A549 (cell line): ENCODE data around the gene PGC. TPM values are rescaled to one million over a fixed set of nuclear protein-coding genes. Genes with fewer than 3 reads are reported as not detected.

Experiments
- ATAC-seq, 2 experiments: fragments of 200-7000 bp in 1 of 2; fragments of >200 bp in 1 of 2; cut with Nextera tagmentation in 1 of 2; cut with Tn5 transposase in 1 of 2; 3 replicates each; pipeline versions ENCODE4 v1.8.0 to v1.9.1; 2018 to 2020; ENCODE audit warnings: mild to moderate bottlenecking in 1 of 2, moderate library complexity in 1 of 2
- CTCF ChIA-PET: fragments of 300-600 bp; sonication (Branson Sonifier 250); formaldehyde crosslinking; extraction: SDS; loops from one replicate; lab custom pipeline; 2021; ENCODE audit warnings: antibody characterized with exemption, inconsistent platforms; lab: Yijun Ruan, JAX
- POLR2A ChIA-PET: fragments of 350-600 bp; formaldehyde crosslinking; extraction: SDS; loops from one replicate; lab custom pipeline; 2021; ENCODE audit warnings: antibody characterized with exemption, inconsistent platforms; lab: Yijun Ruan, JAX
- DNase-seq, 2 experiments: peaks; one replicate each; pipeline versions ENCODE4 v3.0.0 to v3.0.0-alpha.2; 2011 to 2016; ENCODE audit warnings: low read depth in 1 of 2, low spot score in 1 of 2
- FAIRE-seq: peaks from 2 replicates; lab custom pipeline; 2011; peaks lifted over from hg19 to GRCh38; lab: Jason Lieb, UNC
- H3K27ac ChIP-seq, 2 experiments: fragments of >200 bp; sonication (Bioruptor Twin); formaldehyde crosslinking; 3 replicates each; pipeline ENCODE4 v1.5.1; 2016 to 2017
- H3K4me1 ChIP-seq: fragments of >200 bp; sonication (Bioruptor Twin); formaldehyde crosslinking; 3 replicates; pipeline ENCODE4 v1.6.1; 2016
- H3K4me2 ChIP-seq: fragments of >200 bp; sonication (Bioruptor Twin); formaldehyde crosslinking; 3 replicates; pipeline ENCODE4 v1.6.1; 2016
- H3K4me3 ChIP-seq: fragments of >200 bp; sonication (Bioruptor Twin); formaldehyde crosslinking; 3 replicates; pipeline ENCODE4 v1.5.1; 2016
- H3K9me3 ChIP-seq: fragments of >200 bp; sonication (Bioruptor Twin); formaldehyde crosslinking; 3 replicates; pipeline ENCODE4 v1.6.1; 2016
- ATOH8 ChIP-seq: fragments of 250-450 bp; sonication (Bioruptor Pico); IDR thresholded peaks from 2 replicates; pipeline ENCODE4 v1.5.0; 2020; ENCODE audit warnings: low read depth, mild to moderate bottlenecking, moderate library complexity
- CBX2 ChIP-seq: fragments of 200-600 bp; sonication (generic); IDR thresholded peaks from 2 replicates; pipeline ENCODE4 v1.6.1; 2016; ENCODE audit warnings: low read depth, mild to moderate bottlenecking, borderline replicate concordance
- CBX8 ChIP-seq: fragments of 200-600 bp; sonication (generic); IDR thresholded peaks from 2 replicates; pipeline ENCODE4 v1.6.1; 2016
- CTCF ChIP-seq: fragments of >200 bp; sonication (Bioruptor Twin); formaldehyde crosslinking; IDR thresholded peaks from 3 replicates; pipeline ENCODE4 v1.5.1; 2016
- ELK1 ChIP-seq: fragments of 150-350 bp; IDR thresholded peaks from 2 replicates; pipeline ENCODE4 v1.6.1; 2014; ENCODE audit warnings: low read depth, mild to moderate bottlenecking, low read length
- FOSL2 ChIP-seq, 2 experiments: fragments of 450-650 bp in 1 of 2; fragments of >200 bp in 1 of 2; sonication (Bioruptor Twin) in 1 of 2; formaldehyde crosslinking; IDR thresholded peaks; 2 replicates each; pipeline versions ENCODE4 v1.5.0 to v1.6.1; 2016 to 2020; ENCODE audit warnings: mild to moderate bottlenecking in 1 of 2, moderate library complexity in 1 of 2
- HDAC2 ChIP-seq: fragments of 200-600 bp; sonication (generic); IDR thresholded peaks from 2 replicates; pipeline ENCODE4 v1.6.1; 2016
- HEYL ChIP-seq: fragments of 250-450 bp; sonication (Bioruptor Pico); IDR thresholded peaks from 2 replicates; pipeline ENCODE4 v1.8.0; 2021; ENCODE audit warnings: mild to moderate bottlenecking, moderate library complexity
- HOXB13 ChIP-seq: fragments of 250-450 bp; sonication (Bioruptor Pico); IDR thresholded peaks from 2 replicates; pipeline ENCODE4 v1.5.0; 2020; ENCODE audit warnings: low read depth, mild to moderate bottlenecking, moderate library complexity
- HOXB5 ChIP-seq: fragments of 250-450 bp; sonication (Bioruptor Pico); IDR thresholded peaks from 2 replicates; pipeline ENCODE4 v1.5.0; 2020; ENCODE audit warnings: mild to moderate bottlenecking, moderate library complexity
- JUN ChIP-seq, 2 experiments: fragments of >200 bp; sonication (Bioruptor Twin); formaldehyde crosslinking; IDR thresholded peaks; 2 replicates in 1 of 2; 3 replicates in 1 of 2; pipeline ENCODE4 v1.6.1; 2016 to 2017
- JUNB ChIP-seq: fragments of >200 bp; sonication (Bioruptor Twin); formaldehyde crosslinking; IDR thresholded peaks from 2 replicates; pipeline ENCODE4 v1.6.1; 2016
- KDM5A ChIP-seq: fragments of 200-600 bp; sonication (generic); IDR thresholded peaks from 2 replicates; pipeline ENCODE4 v1.6.1; 2016; ENCODE audit warnings: antibody characterized with exemption, mild to moderate bottlenecking
- NPAS2 ChIP-seq: fragments of 250-450 bp; sonication (Bioruptor Pico); IDR thresholded peaks from 2 replicates; pipeline ENCODE4 v1.8.0; 2022; ENCODE audit warnings: mild to moderate bottlenecking, moderate library complexity, borderline replicate concordance
- PHF8 ChIP-seq: fragments of 200-600 bp; sonication (generic); IDR thresholded peaks from 2 replicates; pipeline ENCODE4 v1.6.1; 2016; ENCODE audit warnings: low read depth, mild to moderate bottlenecking, antibody characterized with exemption, moderate library complexity, borderline replicate concordance
- POLR2A ChIP-seq: IDR thresholded peaks from 2 replicates; pipeline ENCODE4 v1.6.1; 2012; ENCODE audit warnings: mild to moderate bottlenecking, low read length
- RAD21 ChIP-seq, 2 experiments: fragments of >200 bp in 1 of 2; sonication (Bioruptor Twin) in 1 of 2; formaldehyde crosslinking in 1 of 2; IDR thresholded peaks in 1 of 2; conservative IDR thresholded peaks in 1 of 2; 2 replicates in 1 of 2; 3 replicates in 1 of 2; pipeline ENCODE4 v1.6.1; 2012 to 2018; ENCODE audit warnings: inconsistent platforms in 1 of 2
- RCOR1 ChIP-seq: fragments of 150-350 bp; IDR thresholded peaks from 2 replicates; pipeline ENCODE4 v1.6.1; 2014; ENCODE audit warnings: antibody characterized with exemption, low read length, low read depth
- TFCP2L1 ChIP-seq: fragments of 250-450 bp; sonication (Bioruptor Pico); IDR thresholded peaks from 2 replicates; pipeline ENCODE4 v1.5.0; 2021; ENCODE audit warnings: mild to moderate bottlenecking
- TP53 ChIP-seq: fragments of 250-450 bp; sonication (Bioruptor Pico); IDR thresholded peaks from 2 replicates; pipeline ENCODE4 v1.5.0; 2021; ENCODE audit warnings: mild to moderate bottlenecking, moderate library complexity
- WGBS: methylation state at CpG from one replicate; pipeline ENCODE4 v1.1.6; 2017; ENCODE audit errors: missing lambda C conversion rate; 5-methylcytosine and 5-hydroxymethylcytosine counted together
- polyA plus RNA-seq, 4 experiments: library from polyadenylated mRNA; depleted of rRNA in 3 of 4; stranded (reverse); fragments of >200 nt; fragmentation: RNase III in 1 of 4; extraction: RNeasy Plus Mini Kit Qiagen cat#74134 plus additional on column Dnase treatment in 1 of 4; gene quantifications; 2 replicates in 3 of 4; 3 replicates in 1 of 4; pipeline ENCODE4 v1.2.3, GENCODE V29; 2011 to 2017
- TF ChIP-seq, protein P1 (sequence below): IDR thresholded peaks from 2 replicates; pipeline ENCODE4 v1.6.1; 2012; ENCODE audit warnings: low read depth, borderline replicate concordance
- TF ChIP-seq, protein P2 (sequence below): IDR thresholded peaks from 2 replicates; pipeline ENCODE4 v1.6.1; 2012

Gene PGC
- polyA plus RNA-seq, 2 of the 4 experiments (the other 2 are of a cell fraction), result not detected

DNA sequence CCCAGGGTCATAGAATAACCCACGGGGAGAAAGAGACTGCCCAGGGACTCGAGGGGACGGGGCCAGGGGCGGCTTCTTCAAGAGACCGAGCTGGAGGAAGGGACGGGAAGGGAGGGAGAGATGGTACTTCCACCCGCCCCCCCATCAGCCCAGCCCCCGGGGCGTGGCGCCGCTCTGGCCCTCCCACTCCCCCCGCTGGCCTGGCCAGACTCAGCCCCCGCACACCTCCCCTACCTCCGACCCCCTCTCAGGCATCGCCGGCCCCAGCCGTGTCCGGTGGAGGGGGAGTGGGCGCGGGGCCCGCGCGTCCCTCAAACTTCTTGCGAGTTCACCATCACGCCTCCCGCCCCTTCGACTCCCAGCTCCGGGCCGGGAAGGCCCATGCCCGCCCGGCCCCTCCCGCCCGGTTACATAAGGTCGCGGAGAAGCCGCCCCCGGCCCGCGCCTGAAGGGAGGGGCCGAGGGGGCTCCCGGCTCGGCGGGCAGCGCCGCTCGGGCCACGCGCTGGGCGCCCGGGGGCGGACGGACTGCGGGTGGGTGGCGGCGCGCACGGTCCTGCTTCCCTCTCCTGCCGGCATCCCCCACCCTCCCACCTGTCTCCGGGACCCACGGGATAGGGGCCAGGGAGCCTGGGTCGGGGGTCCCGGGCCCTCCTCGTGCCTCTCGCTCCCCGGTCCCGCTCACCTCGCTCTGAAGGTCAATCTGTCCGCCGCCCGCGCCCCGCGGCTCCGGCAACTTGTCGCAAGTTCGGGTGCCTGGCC, 12.4 kb downstream of the PGC start:
- WGBS, result 0% methylated on average over 1 of the region's 76 CpGs
- H3K4me1 ChIP-seq, result peaks cover 31% of the 10 kb centered on the region
- H3K4me2 ChIP-seq, result peak overlapping the region; percentile 100
- FAIRE-seq, result no peak
- peak overlapping the region; percentile 95 to 99 for H3K27ac ChIP-seq
- peak; percentile 69 to 80 for DNase-seq
- peak overlapping the region; percentile 90 for H3K4me3 ChIP-seq
- POLR2A ChIA-PET, result interaction anchor here (0.6 to 2.2 kb wide), 8 partner anchors 11 to 316 kb away, joined by 3 to 29 read pairs (median 5); partner anchors contain the start of genes PRICKLE4 and TOMM6
- TF ChIP-seq HOXB5 (CRISPR knock-in tag) (no peak), TP53 (no peak), JUN (IDR thresholded peaks at IDR 0.05) (0 out of 5 replicates have a peak, but pooled peaks of 1 of the 2 experiments have one; percentile 26), HDAC2 (no peak)
- ATAC-seq, result peak; percentile 74
- CTCF ChIA-PET, result interaction anchor here (1.1 to 6.8 kb wide), 13 partner anchors 11 to 367 kb away, joined by 3 to 65 read pairs (median 9); no protein-coding TSS in a partner anchor
- H3K9me3 ChIP-seq, result no peaks in the 10 kb centered on the region

- Histone ChIP-seq H3K4me2 (peak overlapping the region; percentile 100), H3K4me1 (peaks cover 31% of the 10 kb centered on the region), H3K9me3 (no peaks in the 10 kb centered on the region), H3K4me3 (peak overlapping the region; percentile 90), H3K27ac (peak overlapping the region; percentile 95 to 99)
- 0% methylated on average over 2 of the region's 73 CpGs for WGBS
- POLR2A ChIA-PET, result interaction anchor here (0.6 to 2.2 kb wide), 8 partner anchors 10 to 317 kb away, joined by 3 to 29 read pairs (median 5); partner anchors contain the start of genes PRICKLE4 and TOMM6
- CTCF ChIA-PET, result interaction anchor here (1.0 to 6.8 kb wide), 13 partner anchors 11 to 366 kb away, joined by 3 to 65 read pairs (median 4); no protein-coding TSS in a partner anchor
- TF ChIP-seq RAD21 (conservative IDR thresholded peaks at IDR 0.05 in 1 of 2, IDR thresholded peaks at IDR 0.05 in 1 of 2) (0 out of 5 replicates have a peak, but pooled peaks of 1 of the 2 experiments have one; percentile 16), TP53 (no peak), POLR2A (peak; percentile 8; the same call in 1 of the 2 replicates), CBX8 (no peak), KDM5A (no peak), ELK1 (no peak), FOSL2 (IDR thresholded peaks at IDR 0.05) (no peak), FOSL2 (CRISPR knock-in tag; IDR thresholded peaks at IDR 0.05) (no peak)
- TF ChIP-seq, protein P1, sequence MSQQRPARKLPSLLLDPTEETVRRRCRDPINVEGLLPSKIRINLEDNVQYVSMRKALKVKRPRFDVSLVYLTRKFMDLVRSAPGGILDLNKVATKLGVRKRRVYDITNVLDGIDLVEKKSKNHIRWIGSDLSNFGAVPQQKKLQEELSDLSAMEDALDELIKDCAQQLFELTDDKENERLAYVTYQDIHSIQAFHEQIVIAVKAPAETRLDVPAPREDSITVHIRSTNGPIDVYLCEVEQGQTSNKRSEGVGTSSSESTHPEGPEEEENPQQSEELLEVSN, result no peak
- ATAC-seq (peak; percentile 72 to 91), FAIRE-seq (no peak), DNase-seq (peak; percentile 75 to 85)
Observed at GRCh38 chr6:41733707-41734665, 13.2 kb downstream of the PGC start.

GRCh38 chr6:41733360-41733706, 13.9 kb downstream of the PGC start:
- TF ChIP-seq CBX2, result no peak
- no peak for TF ChIP-seq RCOR1
- no peak for TF ChIP-seq CTCF
- no peak for TF ChIP-seq PHF8
- TF ChIP-seq, protein P2, sequence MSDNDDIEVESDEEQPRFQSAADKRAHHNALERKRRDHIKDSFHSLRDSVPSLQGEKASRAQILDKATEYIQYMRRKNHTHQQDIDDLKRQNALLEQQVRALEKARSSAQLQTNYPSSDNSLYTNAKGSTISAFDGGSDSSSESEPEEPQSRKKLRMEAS, result no peak
- no peak for TF ChIP-seq JUNB
- TF ChIP-seq RAD21 (conservative IDR thresholded peaks at IDR 0.05 in 1 of 2, IDR thresholded peaks at IDR 0.05 in 1 of 2), result no peak
- no peak for TF ChIP-seq HDAC2
- TF ChIP-seq FOSL2 (IDR thresholded peaks at IDR 0.05), result no peak
- TF ChIP-seq FOSL2 (CRISPR knock-in tag; IDR thresholded peaks at IDR 0.05), result no peak
- TF ChIP-seq CBX8, result no peak
- no peak for TF ChIP-seq HOXB13 (CRISPR knock-in tag)
- no peak for TF ChIP-seq ATOH8 (CRISPR knock-in tag)
- TF ChIP-seq TFCP2L1 (CRISPR knock-in tag), result no peak
- no peak for TF ChIP-seq NPAS2
- no peak for TF ChIP-seq HEYL (CRISPR knock-in tag)
- TF ChIP-seq, all 56 proteins: peak for 0
- Histone ChIP-seq H3K4me2 (peak overlapping the region; percentile 100), H3K4me3 (peak overlapping the region; percentile 90), H3K27ac (peak overlapping the region; percentile 95 to 99), H3K4me1 (peaks cover 31% of the 10 kb centered on the region), H3K9me3 (no peaks in the 10 kb centered on the region)
- POLR2A ChIA-PET, result interaction anchor here (1.4 to 2.2 kb wide), 5 partner anchors 9 to 55 kb away, joined by 5 to 29 read pairs (median 10); partner anchors contain the start of genes PRICKLE4 and TOMM6
- FAIRE-seq (no peak), DNase-seq (no peak), ATAC-seq (no peak)
- CTCF ChIA-PET, result interaction anchor here (1.0 to 6.8 kb wide), 10 partner anchors 10 to 365 kb away, joined by 3 to 65 read pairs (median 10); no protein-coding TSS in a partner anchor
- WGBS, result 37% methylated on average over 10 of the region's 11 CpGs
